Activated CD4-positive, alpha-beta T cell treated with anti-CD3 and anti-CD28 coated beads, Interleukin-2, amount 50 U/mL, for 16 hours (primary cell): ENCODE results near the gene GABBR2.

Experiments
- DNase-seq: peaks from one replicate; pipeline ENCODE4 v3.0.0-alpha.2; 2020

GABBR2 gene

GRCh38 chr9:98427491-98427890 lies 281.2 kb downstream of the GABBR2 start:
- no peak for DNase-seq

- DNase-seq, result no peak
Observed at GRCh38 chr9:98425079-98425478, 283.7 kb downstream of the GABBR2 start.

- no peak for DNase-seq
Observed at GRCh38 chr9:98419260-98419603, 289.5 kb downstream of the GABBR2 start.

- no peak for DNase-seq
Observed at GRCh38 chr9:98418578-98419259, 290.0 kb downstream of the GABBR2 start.

- DNase-seq, result no peak
Observed at GRCh38 chr9:98416294-98417248, 292.2 kb downstream of the GABBR2 start.

GRCh38 chr9:98415782-98416181 lies 293.0 kb downstream of the GABBR2 start:
- no peak for DNase-seq

- DNase-seq, result no peak
Observed at GRCh38 chr9:98413084-98413483, 295.7 kb downstream of the GABBR2 start.

GRCh38 chr9:98412101-98412842 lies 296.5 kb downstream of the GABBR2 start:
- no peak for DNase-seq

GRCh38 chr9:98410185-98410697 lies 298.5 kb downstream of the GABBR2 start:
- DNase-seq, result no peak

GRCh38 chr9:98409719-98410118 lies 299.0 kb downstream of the GABBR2 start:
- DNase-seq, result no peak

- no peak for DNase-seq
Observed at GRCh38 chr9:98406469-98406868, 302.3 kb downstream of the GABBR2 start.

- DNase-seq, result no peak
Observed at GRCh38 chr9:98404237-98404636, 304.5 kb downstream of the GABBR2 start.

- DNase-seq, result no peak
Observed at GRCh38 chr9:98403715-98404114, 305.0 kb downstream of the GABBR2 start.

- no peak for DNase-seq
Observed at GRCh38 chr9:98402019-98402840, 306.5 kb downstream of the GABBR2 start.

GRCh38 chr9:98401140-98402018 lies 307.4 kb downstream of the GABBR2 start:
- DNase-seq, result no peak

- DNase-seq, result no peak
Observed at GRCh38 chr9:98399950-98400683, 308.6 kb downstream of the GABBR2 start.

- no peak for DNase-seq
Observed at GRCh38 chr9:98396656-98397055, 312.1 kb downstream of the GABBR2 start.

- no peak for DNase-seq
Observed at GRCh38 chr9:98396236-98396635, 312.5 kb downstream of the GABBR2 start.

GRCh38 chr9:98391867-98392266 lies 316.9 kb downstream of the GABBR2 start:
- no peak for DNase-seq

- DNase-seq, result no peak
Observed at GRCh38 chr9:98391406-98391805, 317.3 kb downstream of the GABBR2 start.

- DNase-seq, result no peak
Observed at GRCh38 chr9:98385751-98386150, 323.0 kb downstream of the GABBR2 start.
